ENCODE data around the gene GOLGA3.
A peak's percentile ranks its signal among the peaks of the same experiment; 100 is the strongest.

Gene GOLGA3

GRCh38 chr12:132779781-132780353, 48.8 kb downstream of the GOLGA3 start:
- H3K27ac ChIP-seq: no peak overlapping the region
- TF ChIP-seq CTCF (conservative IDR thresholded peaks at IDR 0.05) (no peak), ZFX (IDR thresholded peaks at IDR 0.05) (no peak)

- no peak for TF ChIP-seq CTCF (conservative IDR thresholded peaks at IDR 0.05)
- TF ChIP-seq ZFX (IDR thresholded peaks at IDR 0.05): peak; percentile 40; the same call in 1 of the 2 replicates
- H3K27ac ChIP-seq: peak overlapping the region; percentile 91
Measured at GRCh38 chr12:132777614-132778013, 51.1 kb downstream of the GOLGA3 start.

GRCh38 chr12:132776816-132777568, 51.7 kb downstream of the GOLGA3 start:
- no peak for TF ChIP-seq ZFX (IDR thresholded peaks at IDR 0.05)
- H3K27ac ChIP-seq: peak overlapping the region; percentile 91

- H3K27ac ChIP-seq: peak overlapping the region; percentile 91
Measured at GRCh38 chr12:132776230-132776625, 52.4 kb downstream of the GOLGA3 start.

DNA sequence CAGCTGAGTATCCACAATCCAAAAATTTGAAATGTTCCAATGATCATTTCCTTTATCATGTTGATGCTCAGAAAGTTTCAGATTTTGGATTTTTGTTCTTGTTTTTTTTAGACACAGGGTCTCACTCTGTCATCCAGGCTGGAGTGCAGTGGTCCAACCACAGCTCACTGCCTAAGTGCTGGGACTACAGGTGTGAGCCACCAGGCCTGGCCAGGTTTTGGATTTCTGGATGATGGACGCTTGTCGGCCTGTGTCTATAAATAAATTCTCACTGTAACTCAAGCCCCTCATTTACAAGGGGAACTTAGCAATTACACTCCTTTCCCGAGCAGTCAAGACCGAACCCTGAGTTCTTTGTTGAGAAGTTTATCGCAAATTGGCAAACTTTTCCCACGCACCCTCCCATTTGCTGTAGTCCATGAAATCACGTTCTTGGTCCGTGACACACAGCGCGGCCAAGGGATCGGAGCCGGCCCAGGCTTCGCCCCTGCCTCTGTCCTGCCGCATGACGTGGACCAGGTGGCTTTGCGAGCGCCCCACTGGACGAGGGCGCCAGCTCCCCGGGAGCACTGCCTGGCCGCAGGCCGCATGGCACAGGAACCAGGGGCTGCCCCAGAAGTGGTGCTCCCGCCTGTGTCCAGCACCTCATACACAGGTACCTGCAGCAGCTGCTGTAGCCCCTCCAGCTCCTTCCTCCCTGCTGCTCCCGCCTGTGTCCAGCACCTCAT, 53.0 kb downstream of the GOLGA3 start:
- no peak overlapping the region for H3K27ac ChIP-seq
- no peak for TF ChIP-seq ZFX (IDR thresholded peaks at IDR 0.05)
- no peak for TF ChIP-seq CTCF (conservative IDR thresholded peaks at IDR 0.05)

DNA sequence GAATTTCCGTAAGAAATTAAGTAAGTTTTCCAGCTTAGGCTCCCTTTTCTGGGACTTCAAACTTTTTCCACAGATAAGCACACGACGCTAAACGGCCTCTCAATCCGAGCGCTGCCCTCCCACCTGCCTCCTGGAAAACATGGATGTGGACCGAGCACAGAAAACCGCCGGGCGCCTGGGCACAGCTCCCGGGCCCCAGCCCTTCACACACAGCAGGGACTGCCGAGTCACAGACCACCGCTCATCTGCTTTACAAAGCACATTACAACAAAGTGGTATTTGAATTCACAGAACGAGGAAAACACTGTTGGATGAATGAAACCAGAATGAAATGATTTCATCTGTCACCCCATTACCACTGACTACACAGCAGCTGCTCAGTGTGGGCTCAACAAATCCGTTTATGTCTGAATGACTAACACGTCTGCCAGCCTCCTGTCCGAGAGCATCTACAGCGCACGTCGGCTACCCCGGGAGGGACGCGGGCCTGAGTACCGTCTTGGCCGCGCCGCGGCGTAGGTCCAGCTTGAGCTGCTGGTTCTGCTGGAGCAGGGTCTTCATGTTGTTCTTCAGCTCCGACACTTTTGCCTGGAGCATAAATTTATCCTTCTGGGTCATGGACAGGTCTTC, 53.9 kb downstream of the GOLGA3 start:
- no peak overlapping the region for H3K27ac ChIP-seq
- TF ChIP-seq ZFX (IDR thresholded peaks at IDR 0.05) (no peak), CTCF (conservative IDR thresholded peaks at IDR 0.05) (no peak)

DNA sequence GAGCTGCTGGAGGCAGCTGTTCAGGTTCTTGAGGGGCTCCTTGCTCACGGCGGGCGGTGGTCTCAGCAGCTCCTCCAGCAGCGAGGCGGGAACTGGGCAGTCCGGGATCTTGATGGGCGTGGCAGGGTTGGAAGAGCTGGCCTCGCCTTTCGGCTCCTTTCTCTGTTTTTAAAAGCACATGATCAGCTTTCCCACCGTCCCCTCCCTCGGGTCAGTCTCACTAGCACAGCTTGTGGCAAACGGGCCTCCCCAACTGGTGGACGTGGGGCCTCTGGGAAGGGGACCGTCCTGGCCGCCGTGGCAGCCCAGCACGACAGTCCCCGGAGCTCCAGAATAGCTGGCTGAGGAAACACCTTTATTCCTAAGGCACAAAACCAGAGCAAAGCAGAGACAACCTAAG, 54.5 kb downstream of the GOLGA3 start:
- no peak for TF ChIP-seq ZFX (IDR thresholded peaks at IDR 0.05)
- no peak for TF ChIP-seq CTCF (conservative IDR thresholded peaks at IDR 0.05)
- H3K27ac ChIP-seq: no peak overlapping the region

Measured in C4-2B (cell line).